NCI-H510A treated with DMSO at 0.1 percent for 48 hours (cell line): ENCODE measurements around the gene FANCM.

ENCODE experiments used
- DNase-seq: peaks from one replicate; lab custom pipeline; 2025; lab: John Stamatoyannopoulos, UW

Gene FANCM

GRCh38 chr14:45246151-45246550 lies 110.4 kb downstream of the FANCM start:
- no peak for DNase-seq

GRCh38 chr14:45246691-45247090 lies 111.0 kb downstream of the FANCM start:
- DNase-seq = no peak

DNA sequence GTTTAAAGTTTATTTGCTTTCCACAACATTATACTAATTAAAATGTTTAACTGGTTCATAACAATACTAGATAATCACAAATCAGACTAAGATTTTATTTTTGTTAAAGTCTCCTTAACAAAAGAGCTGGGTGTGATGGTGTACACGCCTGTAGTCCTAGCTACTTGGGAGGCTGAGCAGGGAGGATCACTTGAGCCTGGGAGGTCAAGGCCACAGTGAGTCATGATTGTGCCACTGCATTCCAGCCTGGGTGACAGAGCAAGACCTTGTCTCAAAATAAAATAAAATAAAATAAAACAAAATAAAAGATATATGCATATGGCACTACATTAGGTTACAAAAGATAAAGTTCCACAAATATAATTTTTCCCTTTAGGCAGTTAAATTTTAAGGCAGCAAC lies 111.7 kb downstream of the FANCM start:
- DNase-seq = no peak

DNA sequence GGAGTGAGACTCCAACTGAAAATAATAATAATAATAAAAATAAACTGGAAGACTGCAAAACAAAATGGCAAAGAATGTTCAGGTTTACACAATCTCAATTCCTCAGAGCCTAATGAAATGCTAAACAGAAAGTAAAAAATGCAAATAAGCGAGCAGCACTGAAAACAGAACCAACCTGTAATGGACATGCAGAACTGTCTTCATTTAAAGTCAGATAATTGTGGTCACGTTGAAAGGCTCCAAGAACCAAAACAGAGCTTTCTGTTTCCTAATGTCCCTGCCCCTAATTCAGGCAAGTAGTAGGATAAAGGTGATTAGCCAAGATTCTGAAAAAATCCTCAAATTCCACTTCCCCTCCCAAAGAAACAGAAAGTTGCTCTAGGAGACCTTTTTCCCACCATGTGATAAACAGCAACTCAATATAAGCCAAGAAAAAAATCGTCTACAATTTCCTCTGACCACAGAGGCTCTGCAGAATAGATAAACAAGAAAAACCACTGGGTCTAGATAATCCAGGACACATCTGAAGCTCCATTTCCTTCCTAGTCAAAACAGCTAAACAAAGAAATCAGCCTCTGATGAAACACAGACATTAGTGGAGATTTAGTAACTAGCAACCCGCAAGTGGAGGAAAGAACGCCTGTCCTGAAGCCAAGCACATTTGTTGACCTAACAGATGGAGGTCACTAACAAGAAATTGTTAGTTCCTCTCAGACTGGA lies 114.3 kb downstream of the FANCM start:
- no peak for DNase-seq
